HFFc6 (cell line): ENCODE data around the gene ANO9. TPM values are rescaled to one million over a fixed set of nuclear protein-coding genes. Genes with fewer than 3 reads are reported as not detected.

Source experiments
- DNase-seq: peaks from one replicate; pipeline ENCODE4 v3.0.0-alpha.2; 2018
- H3K27ac Mint-ChIP-seq: 2 replicates; pipeline ENCODE4 v1.8.0; 2020; ENCODE audit warnings: mild to moderate bottlenecking, mixed read lengths
- H3K27me3 Mint-ChIP-seq: 2 replicates; pipeline ENCODE4 v1.8.0; 2021; ENCODE audit warnings: mild to moderate bottlenecking, moderate library complexity, mixed read lengths; ENCODE audit not compliant: insufficient read depth
- H3K36me3 Mint-ChIP-seq: 2 replicates; pipeline ENCODE4 v1.8.0; 2021; ENCODE audit warnings: low read depth, mixed read lengths
- H3K4me1 Mint-ChIP-seq: 2 replicates; pipeline ENCODE4 v1.8.0; 2020; ENCODE audit warnings: low read depth, mixed read lengths
- H3K4me3 Mint-ChIP-seq: 2 replicates; pipeline ENCODE4 v1.8.0; 2020; ENCODE audit warnings: mild to moderate bottlenecking, moderate library complexity, mixed read lengths
- H3K9me3 Mint-ChIP-seq: 2 replicates; pipeline ENCODE4 v1.8.0; 2020; ENCODE audit warnings: mild to moderate bottlenecking, mixed read lengths
- total RNA-seq, 6 experiments: library from RNA; stranded (reverse); fragmentation: NEBNext Ultra II Directional; extraction: Animal tissue kit (Norgen Biotek cat#: 25700); gene quantifications; 2 replicates in 1 of 6; 3 replicates in 5 of 6; pipeline ENCODE4 v1.2.3, GENCODE V29; 2021
- TF ChIP-seq, protein P1 (sequence below): fragments of 200-600 bp; sonication (generic); IDR thresholded peaks from 2 replicates; pipeline ENCODE4 v1.5.0; 2021; ENCODE audit warnings: antibody characterized with exemption, mild to moderate bottlenecking

Gene ANO9
- total RNA-seq, 6 experiments from 2014 or later: not detected

DNA sequence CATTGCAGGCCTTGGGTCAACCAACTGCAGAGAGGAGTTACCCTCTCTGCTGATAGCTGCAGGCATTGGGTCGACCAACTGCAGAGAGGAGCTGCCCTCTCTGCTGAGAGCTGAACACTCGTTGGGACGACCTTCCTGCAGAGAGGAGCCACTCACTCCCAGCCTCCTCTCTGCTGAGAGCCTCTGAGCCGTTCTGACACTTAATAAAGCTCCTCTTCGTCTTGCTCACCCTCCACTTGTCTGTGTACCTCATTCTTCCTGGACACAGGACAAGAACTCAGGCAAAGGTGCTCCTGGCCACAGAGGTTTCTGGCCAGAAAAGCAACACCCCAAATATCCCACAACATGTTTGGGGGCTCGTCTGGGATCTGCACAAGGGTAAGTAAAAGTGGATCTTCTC lies 55.3 kb downstream of the ANO9 start:
- Mint-ChIP-seq H3K9me3 (no peaks in the 10 kb centered on the region; the same call in 1 of the 2 replicates), H3K27me3 (peaks cover 16% of the 10 kb centered on the region), H3K27ac (no peak overlapping the region), H3K36me3 (peaks cover 11% of the 10 kb centered on the region; the same call in 1 of the 2 replicates), H3K4me1 (peaks cover 29% of the 10 kb centered on the region), H3K4me3 (no peak overlapping the region)
- TF ChIP-seq, protein P1, sequence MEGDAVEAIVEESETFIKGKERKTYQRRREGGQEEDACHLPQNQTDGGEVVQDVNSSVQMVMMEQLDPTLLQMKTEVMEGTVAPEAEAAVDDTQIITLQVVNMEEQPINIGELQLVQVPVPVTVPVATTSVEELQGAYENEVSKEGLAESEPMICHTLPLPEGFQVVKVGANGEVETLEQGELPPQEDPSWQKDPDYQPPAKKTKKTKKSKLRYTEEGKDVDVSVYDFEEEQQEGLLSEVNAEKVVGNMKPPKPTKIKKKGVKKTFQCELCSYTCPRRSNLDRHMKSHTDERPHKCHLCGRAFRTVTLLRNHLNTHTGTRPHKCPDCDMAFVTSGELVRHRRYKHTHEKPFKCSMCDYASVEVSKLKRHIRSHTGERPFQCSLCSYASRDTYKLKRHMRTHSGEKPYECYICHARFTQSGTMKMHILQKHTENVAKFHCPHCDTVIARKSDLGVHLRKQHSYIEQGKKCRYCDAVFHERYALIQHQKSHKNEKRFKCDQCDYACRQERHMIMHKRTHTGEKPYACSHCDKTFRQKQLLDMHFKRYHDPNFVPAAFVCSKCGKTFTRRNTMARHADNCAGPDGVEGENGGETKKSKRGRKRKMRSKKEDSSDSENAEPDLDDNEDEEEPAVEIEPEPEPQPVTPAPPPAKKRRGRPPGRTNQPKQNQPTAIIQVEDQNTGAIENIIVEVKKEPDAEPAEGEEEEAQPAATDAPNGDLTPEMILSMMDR: no peak
- DNase-seq: no peak

DNA sequence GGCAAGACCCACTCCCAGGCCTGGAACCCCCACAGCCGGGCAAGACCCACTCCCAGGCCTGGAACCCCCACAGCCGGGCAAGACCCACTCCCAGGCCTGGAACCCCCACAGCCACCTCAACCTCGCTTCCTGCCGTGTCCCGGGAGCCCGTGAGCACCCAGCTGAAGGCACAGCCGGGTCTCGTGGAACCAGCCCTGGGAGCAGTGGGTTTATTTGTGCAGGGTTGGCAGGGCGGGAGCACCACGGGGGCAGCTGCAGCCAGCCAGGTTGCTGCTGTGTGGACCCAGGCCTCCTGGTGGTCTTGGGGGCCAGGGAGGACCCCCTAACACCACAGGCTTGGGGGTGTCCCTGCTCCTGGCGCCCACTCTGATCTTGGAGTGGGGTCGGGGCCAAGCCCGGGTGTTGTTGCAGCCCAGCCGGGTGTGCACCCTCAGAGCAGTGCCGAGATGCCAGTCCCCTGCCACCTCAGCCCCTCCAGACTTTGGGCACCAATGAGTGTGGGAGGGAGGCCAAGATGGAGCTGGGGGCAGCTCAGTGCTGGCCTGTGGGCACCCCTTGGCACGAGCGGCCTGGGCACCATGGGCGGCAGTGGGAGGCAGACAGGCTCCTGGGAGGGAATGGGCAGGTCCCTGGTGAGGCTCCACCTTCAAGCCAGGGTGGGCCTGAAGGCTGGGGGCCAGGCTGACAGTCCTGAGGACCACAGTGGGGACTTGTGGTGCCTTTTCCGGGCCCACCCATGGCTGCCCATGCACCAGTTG lies 56.0 kb downstream of the ANO9 start:
- no peak for DNase-seq
- Mint-ChIP-seq H3K4me1 (peaks cover 29% of the 10 kb centered on the region), H3K4me3 (no peak overlapping the region), H3K36me3 (peaks cover 11% of the 10 kb centered on the region; the same call in 1 of the 2 replicates), H3K27me3 (peaks cover 16% of the 10 kb centered on the region), H3K27ac (no peak overlapping the region), H3K9me3 (no peaks in the 10 kb centered on the region; the same call in 1 of the 2 replicates)
- TF ChIP-seq, protein P1: no peak

DNA sequence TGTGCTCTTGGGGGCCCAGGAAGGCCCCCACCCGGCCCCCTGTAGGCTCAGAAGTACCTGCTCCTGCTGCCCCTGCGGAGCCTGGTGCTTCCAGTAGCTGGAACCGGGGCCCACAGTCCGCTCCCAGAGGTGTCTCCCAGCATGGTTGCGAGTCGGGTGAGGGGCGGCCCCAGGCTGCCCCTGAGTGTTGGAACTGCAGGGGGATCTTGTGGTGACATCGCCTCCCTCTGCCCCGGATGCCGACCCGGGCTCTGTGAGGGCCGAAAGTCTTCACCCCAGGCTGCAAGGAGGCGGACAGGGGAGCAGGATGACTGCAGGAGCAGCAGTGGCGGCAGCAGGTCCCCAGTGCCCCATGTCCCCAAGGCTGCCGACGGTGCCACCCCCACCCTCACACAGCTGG lies 57.3 kb downstream of the ANO9 start:
- no peak overlapping the region for H3K4me3 Mint-ChIP-seq
- TF ChIP-seq, protein P1: no peak
- H3K36me3 Mint-ChIP-seq: peaks cover 11% of the 10 kb centered on the region; the same call in 1 of the 2 replicates
- DNase-seq: no peak
- peaks cover 29% of the 10 kb centered on the region for H3K4me1 Mint-ChIP-seq
- no peak overlapping the region for H3K27ac Mint-ChIP-seq
- H3K9me3 Mint-ChIP-seq: no peaks in the 10 kb centered on the region; the same call in 1 of the 2 replicates
- peaks cover 16% of the 10 kb centered on the region for H3K27me3 Mint-ChIP-seq

DNA sequence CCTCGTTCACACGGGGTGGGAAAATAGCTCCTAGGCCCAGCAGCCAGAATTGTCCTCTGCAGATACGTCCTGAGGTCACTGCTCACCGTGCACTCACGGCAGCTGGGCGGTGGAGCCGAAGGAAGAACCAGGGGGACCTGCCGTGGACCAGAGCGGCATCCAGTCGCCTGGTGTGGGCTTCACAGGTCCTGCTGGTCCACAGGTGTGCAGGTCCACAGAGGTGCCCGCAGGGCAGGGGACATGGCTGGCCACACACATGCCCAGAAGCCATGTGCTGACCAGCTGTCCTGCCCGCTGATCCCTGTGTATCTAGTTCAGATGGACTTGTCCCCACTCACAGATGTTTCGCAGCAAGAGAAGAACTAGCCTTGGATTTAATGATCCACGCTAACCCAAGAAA lies 58.4 kb downstream of the ANO9 start:
- Mint-ChIP-seq H3K36me3 (peaks cover 11% of the 10 kb centered on the region; the same call in 1 of the 2 replicates), H3K9me3 (no peaks in the 10 kb centered on the region; the same call in 1 of the 2 replicates), H3K4me3 (no peak overlapping the region), H3K4me1 (peaks cover 28% of the 10 kb centered on the region), H3K27me3 (peaks cover 20% of the 10 kb centered on the region), H3K27ac (no peak overlapping the region)
- TF ChIP-seq, protein P1: no peak
- DNase-seq: no peak

DNA sequence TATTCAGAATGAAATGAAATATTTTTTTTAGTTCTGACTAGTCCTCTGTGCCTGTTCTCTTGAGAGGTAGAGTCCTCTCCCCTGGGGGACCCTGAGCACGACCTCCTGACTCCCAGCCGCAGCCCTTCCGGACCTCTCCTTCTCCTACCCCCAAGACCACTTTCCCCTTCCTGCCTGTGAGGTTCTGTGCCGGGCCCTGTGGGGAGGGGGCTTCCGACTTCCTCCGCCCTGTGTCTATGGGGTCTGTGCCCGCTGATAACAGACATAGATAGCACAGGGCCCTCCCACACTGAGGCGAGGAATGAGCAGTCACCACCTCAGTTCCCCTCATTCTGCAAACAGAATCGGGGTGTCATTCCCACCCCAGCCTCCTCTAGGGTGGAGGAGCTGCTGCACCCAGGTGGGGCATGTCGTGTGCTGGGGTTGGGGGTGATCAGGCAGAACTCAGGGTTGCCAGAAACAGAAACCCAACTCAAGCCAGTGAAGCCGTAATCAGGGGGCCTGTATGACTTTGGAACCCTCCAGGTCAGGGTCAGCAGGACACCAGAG lies 59.7 kb downstream of the ANO9 start:
- DNase-seq: no peak
- H3K27ac Mint-ChIP-seq: no peak overlapping the region
- H3K4me3 Mint-ChIP-seq: no peak overlapping the region
- H3K27me3 Mint-ChIP-seq: peaks cover 20% of the 10 kb centered on the region
- TF ChIP-seq, protein P1: no peak
- H3K36me3 Mint-ChIP-seq: peaks cover 11% of the 10 kb centered on the region; the same call in 1 of the 2 replicates
- H3K4me1 Mint-ChIP-seq: peaks cover 15% of the 10 kb centered on the region
- no peaks in the 10 kb centered on the region; the same call in 1 of the 2 replicates for H3K9me3 Mint-ChIP-seq
